CD8-positive, alpha-beta memory T cell (primary cell): ENCODE results near the gene CSTPP1. TPM values are rescaled to one million over a fixed set of nuclear protein-coding genes. Genes with fewer than 3 reads are reported as not detected.

Experiments
- CTCF ChIA-PET: fragments of 350-600 bp; sonication (Branson Sonifier 250); formaldehyde crosslinking; loops from one replicate; lab custom pipeline; 2021; ENCODE audit warnings: antibody characterized with exemption; lab: Charles Lee
- POLR2A ChIA-PET: fragments of 350-600 bp; sonication (Branson Sonifier 250); formaldehyde crosslinking; loops from one replicate; lab custom pipeline; 2021; ENCODE audit warnings: antibody characterized with exemption; lab: Charles Lee
- DNase-seq, 5 donors: peaks; one replicate each; pipeline versions ENCODE4 v3.0.0 to v3.0.0-alpha.2; 2020 to 2022; ENCODE audit warnings: mixed read lengths in 1 of 5
- H3K27ac ChIP-seq: one replicate; pipeline ENCODE4 v1.7.0; 2013; ENCODE audit warnings: low read depth, mild to moderate bottlenecking, low read length, moderate library complexity
- H3K27me3 ChIP-seq: 2 replicates; pipeline ENCODE4 v1.7.0; 2013; ENCODE audit warnings: low read length, mild to moderate bottlenecking; ENCODE audit not compliant: insufficient read depth, poor library complexity, severe bottlenecking
- H3K36me3 ChIP-seq: 2 replicates; pipeline ENCODE4 v1.7.0; 2013; ENCODE audit warnings: mild to moderate bottlenecking, low read length, moderate library complexity; ENCODE audit not compliant: insufficient read depth
- H3K4me1 ChIP-seq: 2 replicates; pipeline ENCODE4 v1.7.0; 2013; ENCODE audit warnings: mild to moderate bottlenecking, low read length, moderate library complexity; ENCODE audit not compliant: insufficient read depth
- H3K4me3 ChIP-seq: 2 replicates; pipeline ENCODE4 v1.7.0; 2013; ENCODE audit warnings: mild to moderate bottlenecking, low read length
- H3K9me3 ChIP-seq: 2 replicates; pipeline ENCODE4 v1.7.0; 2013; ENCODE audit warnings: mild to moderate bottlenecking, low read length
- H3K27ac Mint-ChIP-seq, 8 donors: one replicate each; pipeline ENCODE4 v1.8.0; 2020 to 2021; ENCODE audit warnings: mixed read lengths in 8 of 8, mild to moderate bottlenecking in 6 of 8, inconsistent platforms in 3 of 8, moderate library complexity in 3 of 8
- H3K27me3 Mint-ChIP-seq, 2 donors: one replicate each; pipeline ENCODE4 v1.8.0; 2020 to 2021; ENCODE audit warnings: mixed read lengths in 2 of 2, mild to moderate bottlenecking in 1 of 2, moderate library complexity in 1 of 2
- H3K36me3 Mint-ChIP-seq, 3 donors: one replicate each; pipeline ENCODE4 v1.8.0; 2020 to 2021; ENCODE audit warnings: mixed read lengths in 3 of 3, inconsistent platforms in 1 of 3, mild to moderate bottlenecking in 1 of 3
- H3K4me1 Mint-ChIP-seq, 3 donors: one replicate each; pipeline ENCODE4 v1.8.0; 2020 to 2021; ENCODE audit warnings: mixed read lengths in 3 of 3, inconsistent platforms in 1 of 3, mild to moderate bottlenecking in 1 of 3
- H3K4me3 Mint-ChIP-seq, 7 donors: one replicate each; pipeline ENCODE4 v1.8.0; 2020 to 2021; ENCODE audit warnings: mixed read lengths in 7 of 7, mild to moderate bottlenecking in 6 of 7, moderate library complexity in 4 of 7, inconsistent platforms in 2 of 7
- H3K9me3 Mint-ChIP-seq, 5 donors: one replicate each; pipeline ENCODE4 v1.8.0; 2020 to 2022; ENCODE audit warnings: mixed read lengths in 5 of 5, mild to moderate bottlenecking in 3 of 5, moderate library complexity in 2 of 5, inconsistent platforms in 1 of 5
- polyA plus RNA-seq: library from polyadenylated mRNA; unstranded; fragments of 300-500 nt; fragmentation: Illumina TruSeq; gene quantifications from one replicate; pipeline ENCODE4 v1.2.3, GENCODE V29; 2021
- total RNA-seq, 2 experiments: library from RNA; stranded (reverse); gene quantifications; one replicate each; pipeline ENCODE4 v1.2.3, GENCODE V29; 2021

Gene CSTPP1
- total and polyA plus RNA-seq, 3 experiments from 2014 or later = 16.9 to 19.7 (median 18.4) TPM

- H3K4me1 Mint-ChIP-seq = peaks cover 29 to 32% (median 32%) of the 10 kb centered on the region in 3 donors
- no peak overlapping the region for H3K4me3 Mint-ChIP-seq
- no peaks in the 10 kb centered on the region for H3K9me3 ChIP-seq
- no peak overlapping the region for H3K4me3 ChIP-seq
- ChIA-PET CTCF (no interaction called here), POLR2A (no interaction called here)
- peaks cover 38% of the 10 kb centered on the region for H3K4me1 ChIP-seq
- no peaks in the 10 kb centered on the region for H3K9me3 Mint-ChIP-seq
- peak overlapping the region in 3 of 8 donors; percentile 23 to 92 (median 63) for H3K27ac Mint-ChIP-seq
- no peaks in the 10 kb centered on the region for H3K27me3 Mint-ChIP-seq
- H3K27ac ChIP-seq = no peak overlapping the region
- H3K27me3 ChIP-seq = no peaks in the 10 kb centered on the region
- DNase-seq = no peak
- H3K36me3 Mint-ChIP-seq = peaks cover 0 to 5% (median 0%) of the 10 kb centered on the region in 3 donors
- H3K36me3 ChIP-seq = no peaks in the 10 kb centered on the region
Observed at GRCh38 chr11:47156333-47156732, 219.8 kb downstream of the CSTPP1 start.

GRCh38 chr11:47156951-47157350, 220.4 kb downstream of the CSTPP1 start:
- POLR2A ChIA-PET = no interaction called here
- peaks cover 0 to 5% (median 0%) of the 10 kb centered on the region in 3 donors for H3K36me3 Mint-ChIP-seq

GRCh38 chr11:47157805-47158204, 221.2 kb downstream of the CSTPP1 start:
- POLR2A ChIA-PET = no interaction called here
- no peaks in the 10 kb centered on the region for H3K27me3 Mint-ChIP-seq
- Histone ChIP-seq H3K4me1 (peaks cover 34% of the 10 kb centered on the region), H3K9me3 (no peaks in the 10 kb centered on the region), H3K27ac (no peak overlapping the region), H3K27me3 (no peaks in the 10 kb centered on the region), H3K4me3 (no peak overlapping the region), H3K36me3 (no peaks in the 10 kb centered on the region)
- H3K4me1 Mint-ChIP-seq = peaks cover 29 to 35% (median 32%) of the 10 kb centered on the region in 3 donors
- CTCF ChIA-PET = interaction anchor here (1.4 kb wide), 1 partner anchor 20 kb away, joined by 4 read pairs; the partner anchor contains the start of gene ARFGAP2
- peaks cover 0 to 9% (median 0%) of the 10 kb centered on the region in 3 donors for H3K36me3 Mint-ChIP-seq
- H3K9me3 Mint-ChIP-seq = no peaks in the 10 kb centered on the region
- no peak overlapping the region for H3K4me3 Mint-ChIP-seq
- DNase-seq = no peak
- peak overlapping the region in 1 of 8 donors; percentile 9 for H3K27ac Mint-ChIP-seq

More at GRCh38 chr11:47156951-47157350, 220.4 kb downstream of the CSTPP1 start:
- CTCF ChIA-PET = interaction anchor here (1.4 kb wide), 1 partner anchor 20 kb away, joined by 4 read pairs; the partner anchor contains the start of gene ARFGAP2
- Mint-ChIP-seq H3K4me3 (no peak overlapping the region), H3K27me3 (no peaks in the 10 kb centered on the region), H3K4me1 (peaks cover 29 to 35% (median 32%) of the 10 kb centered on the region in 3 donors), H3K27ac (no peak overlapping the region), H3K9me3 (no peaks in the 10 kb centered on the region)
- Histone ChIP-seq H3K4me1 (peaks cover 38% of the 10 kb centered on the region), H3K27ac (no peak overlapping the region), H3K9me3 (no peaks in the 10 kb centered on the region), H3K36me3 (no peaks in the 10 kb centered on the region), H3K27me3 (no peaks in the 10 kb centered on the region), H3K4me3 (no peak overlapping the region)
- no peak for DNase-seq

GRCh38 chr11:47158242-47158641, 221.7 kb downstream of the CSTPP1 start:
- H3K27ac ChIP-seq = no peak overlapping the region
- Mint-ChIP-seq H3K4me1 (peaks cover 25 to 30% (median 27%) of the 10 kb centered on the region in 3 donors), H3K4me3 (no peak overlapping the region), H3K36me3 (peaks cover 0 to 12% (median 0%) of the 10 kb centered on the region in 3 donors), H3K9me3 (no peaks in the 10 kb centered on the region), H3K27me3 (no peaks in the 10 kb centered on the region), H3K27ac (peak overlapping the region in 1 of 8 donors; percentile 57)
- no peaks in the 10 kb centered on the region for H3K36me3 ChIP-seq
- ChIA-PET CTCF (interaction anchor here (1.4 kb wide), 1 partner anchor 19 kb away, joined by 4 read pairs; the partner anchor contains the start of gene ARFGAP2), POLR2A (no interaction called here)
- DNase-seq = no peak
- H3K4me3 ChIP-seq = no peak overlapping the region
- H3K27me3 ChIP-seq = no peaks in the 10 kb centered on the region
- peaks cover 30% of the 10 kb centered on the region for H3K4me1 ChIP-seq
- no peaks in the 10 kb centered on the region for H3K9me3 ChIP-seq

GRCh38 chr11:47160753-47161133, 224.2 kb downstream of the CSTPP1 start:
- Mint-ChIP-seq H3K27me3 (no peaks in the 10 kb centered on the region), H3K4me1 (peaks cover 2 to 5% (median 3%) of the 10 kb centered on the region in 3 donors), H3K27ac (peak overlapping the region in 1 of 8 donors; percentile 23), H3K36me3 (peaks cover 0 to 34% (median 2%) of the 10 kb centered on the region in 3 donors), H3K4me3 (no peak overlapping the region), H3K9me3 (no peaks in the 10 kb centered on the region)
- H3K9me3 ChIP-seq = no peaks in the 10 kb centered on the region
- H3K27me3 ChIP-seq = no peaks in the 10 kb centered on the region
- no peak overlapping the region for H3K4me3 ChIP-seq
- ChIA-PET CTCF (interaction anchor here (0.6 to 1.4 kb wide), 7 partner anchors 9 to 295 kb away, joined by 3 to 5 read pairs (median 3); partner anchors contain the start of gene CSTPP1), POLR2A (no interaction called here)
- H3K27ac ChIP-seq = no peak overlapping the region
- peaks cover 17% of the 10 kb centered on the region for H3K36me3 ChIP-seq
- H3K4me1 ChIP-seq = peaks cover 5% of the 10 kb centered on the region
- no peak for DNase-seq

- Histone ChIP-seq H3K36me3 (peaks cover 22% of the 10 kb centered on the region), H3K4me3 (no peak overlapping the region), H3K4me1 (no peaks in the 10 kb centered on the region), H3K27me3 (no peaks in the 10 kb centered on the region), H3K9me3 (no peaks in the 10 kb centered on the region), H3K27ac (no peak overlapping the region)
- H3K27me3 Mint-ChIP-seq = no peaks in the 10 kb centered on the region
- H3K27ac Mint-ChIP-seq = peak overlapping the region in 2 of 8 donors; percentile 42 to 88
- peaks cover 0 to 3% (median 1%) of the 10 kb centered on the region in 3 donors for H3K4me1 Mint-ChIP-seq
- peaks cover 0 to 40% (median 2%) of the 10 kb centered on the region in 3 donors for H3K36me3 Mint-ChIP-seq
- H3K4me3 Mint-ChIP-seq = no peak overlapping the region
- ChIA-PET POLR2A (no interaction called here), CTCF (interaction anchor here (0.6 to 1.4 kb wide), 10 partner anchors 8 to 296 kb away, joined by 3 to 10 read pairs (median 3); partner anchors contain the start of gene CSTPP1)
- DNase-seq = peak; percentile 21 to 67 (median 48)
- no peaks in the 10 kb centered on the region for H3K9me3 Mint-ChIP-seq
Observed at GRCh38 chr11:47161134-47161854, 224.7 kb downstream of the CSTPP1 start.

GRCh38 chr11:47161890-47162289, 225.3 kb downstream of the CSTPP1 start:
- Histone ChIP-seq H3K9me3 (no peaks in the 10 kb centered on the region), H3K27ac (no peak overlapping the region), H3K36me3 (peaks cover 28% of the 10 kb centered on the region), H3K4me3 (no peak overlapping the region), H3K4me1 (no peaks in the 10 kb centered on the region), H3K27me3 (no peaks in the 10 kb centered on the region)
- peak overlapping the region in 1 of 8 donors; percentile 42 for H3K27ac Mint-ChIP-seq
- no peaks in the 10 kb centered on the region for H3K9me3 Mint-ChIP-seq
- H3K36me3 Mint-ChIP-seq = peaks cover 0 to 46% (median 2%) of the 10 kb centered on the region in 3 donors
- H3K4me3 Mint-ChIP-seq = no peak overlapping the region
- ChIA-PET CTCF (interaction anchor here (0.9 to 2.0 kb wide), 5 partner anchors 9 to 270 kb away, joined by 3 to 10 read pairs (median 4); no protein-coding TSS in a partner anchor), POLR2A (no interaction called here)
- peaks cover 0 to 3% (median 1%) of the 10 kb centered on the region in 3 donors for H3K4me1 Mint-ChIP-seq
- DNase-seq = no peak
- H3K27me3 Mint-ChIP-seq = no peaks in the 10 kb centered on the region

GRCh38 chr11:47162426-47162825, 225.9 kb downstream of the CSTPP1 start:
- Histone ChIP-seq H3K36me3 (peaks cover 34% of the 10 kb centered on the region), H3K9me3 (no peaks in the 10 kb centered on the region), H3K4me3 (no peak overlapping the region), H3K27ac (no peak overlapping the region), H3K4me1 (no peaks in the 10 kb centered on the region), H3K27me3 (no peaks in the 10 kb centered on the region)
- H3K27me3 Mint-ChIP-seq = no peaks in the 10 kb centered on the region
- DNase-seq = no peak
- H3K4me1 Mint-ChIP-seq = peaks cover 0 to 3% (median 1%) of the 10 kb centered on the region in 3 donors
- no peak overlapping the region for H3K4me3 Mint-ChIP-seq
- ChIA-PET POLR2A (no interaction called here), CTCF (interaction anchor here (0.7 to 2.0 kb wide), 7 partner anchors 9 to 271 kb away, joined by 3 to 10 read pairs (median 4); no protein-coding TSS in a partner anchor)
- peaks cover 0 to 51% (median 2%) of the 10 kb centered on the region in 3 donors for H3K36me3 Mint-ChIP-seq
- H3K27ac Mint-ChIP-seq = peak overlapping the region in 1 of 8 donors; percentile 50
- H3K9me3 Mint-ChIP-seq = no peaks in the 10 kb centered on the region
